ENCODE results near the gene PRKN.

The PRKN gene

DNA sequence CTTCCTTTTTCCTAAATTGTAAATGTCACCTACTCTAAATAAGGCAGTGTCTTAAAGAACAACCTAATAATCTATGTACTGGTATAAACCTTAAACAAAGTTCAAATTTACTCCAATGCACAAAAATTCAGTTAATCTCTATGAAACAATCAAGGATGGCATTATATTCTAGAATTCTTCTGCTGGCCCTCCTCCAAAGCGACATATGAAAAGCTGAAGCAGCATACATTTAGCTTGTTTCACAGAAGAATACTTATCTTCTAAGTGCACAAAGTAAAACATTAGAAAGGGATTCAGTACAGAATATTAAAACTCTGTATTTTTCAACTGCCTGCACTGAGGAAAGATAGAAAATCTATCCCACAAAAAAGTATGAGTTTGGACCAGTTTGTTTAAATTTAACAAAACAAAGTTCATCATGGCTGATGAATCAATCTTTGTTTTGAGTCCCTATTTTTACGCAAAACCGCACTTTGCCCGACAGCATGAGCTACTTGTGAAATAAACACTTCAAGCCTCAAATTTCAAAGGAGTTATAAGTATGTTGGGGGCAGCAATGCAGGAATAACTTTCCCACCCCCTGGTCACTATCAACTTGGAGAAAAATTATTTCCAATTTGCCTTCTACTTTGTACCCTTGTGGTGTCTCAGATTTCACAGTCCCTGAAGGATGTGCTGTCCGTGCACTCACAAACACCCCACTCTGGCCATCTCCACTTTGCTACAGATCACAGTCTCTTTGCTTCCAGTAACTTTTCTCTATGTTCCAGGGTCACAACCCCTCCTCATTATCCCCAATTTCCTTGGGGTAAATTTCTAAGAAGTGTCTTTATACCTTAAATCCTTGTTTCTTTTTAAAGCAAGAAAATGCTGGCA lies 238.2 kb downstream of the PRKN start:
- no peak for DNase-seq (ENCODE audit: low read depth, low spot score)
- TF ChIP-seq, protein P1, sequence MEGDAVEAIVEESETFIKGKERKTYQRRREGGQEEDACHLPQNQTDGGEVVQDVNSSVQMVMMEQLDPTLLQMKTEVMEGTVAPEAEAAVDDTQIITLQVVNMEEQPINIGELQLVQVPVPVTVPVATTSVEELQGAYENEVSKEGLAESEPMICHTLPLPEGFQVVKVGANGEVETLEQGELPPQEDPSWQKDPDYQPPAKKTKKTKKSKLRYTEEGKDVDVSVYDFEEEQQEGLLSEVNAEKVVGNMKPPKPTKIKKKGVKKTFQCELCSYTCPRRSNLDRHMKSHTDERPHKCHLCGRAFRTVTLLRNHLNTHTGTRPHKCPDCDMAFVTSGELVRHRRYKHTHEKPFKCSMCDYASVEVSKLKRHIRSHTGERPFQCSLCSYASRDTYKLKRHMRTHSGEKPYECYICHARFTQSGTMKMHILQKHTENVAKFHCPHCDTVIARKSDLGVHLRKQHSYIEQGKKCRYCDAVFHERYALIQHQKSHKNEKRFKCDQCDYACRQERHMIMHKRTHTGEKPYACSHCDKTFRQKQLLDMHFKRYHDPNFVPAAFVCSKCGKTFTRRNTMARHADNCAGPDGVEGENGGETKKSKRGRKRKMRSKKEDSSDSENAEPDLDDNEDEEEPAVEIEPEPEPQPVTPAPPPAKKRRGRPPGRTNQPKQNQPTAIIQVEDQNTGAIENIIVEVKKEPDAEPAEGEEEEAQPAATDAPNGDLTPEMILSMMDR (IDR thresholded peaks at IDR 0.05; ENCODE audit: low read depth, low read length): no peak
- no peak overlapping the region for H3K4me3 ChIP-seq (ENCODE audit: low read depth, low read length)
- in situ Hi-C loops (cut with HindIII; ENCODE audit: low sequenced_read_pairs): no loop called here

DNA sequence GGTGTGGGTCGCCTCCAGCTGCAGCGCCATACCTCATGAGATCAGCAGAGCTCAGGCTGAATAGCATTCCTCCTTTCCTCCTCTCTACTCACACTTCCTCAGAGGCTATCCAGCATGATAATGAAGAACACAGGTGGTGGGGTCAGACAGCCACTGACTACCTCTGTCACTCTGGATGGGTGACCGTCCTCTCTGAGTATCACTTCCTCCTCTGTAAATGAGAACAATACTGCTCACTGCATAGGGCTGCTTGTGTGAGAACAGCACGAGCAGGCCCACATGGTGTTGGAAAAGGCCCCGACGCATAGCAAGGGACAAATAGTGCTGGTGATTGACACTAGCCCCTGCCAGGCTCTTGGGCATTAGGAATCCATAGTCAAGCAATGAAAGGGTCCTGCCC lies 239.1 kb downstream of the PRKN start:
- no peak for DNase-seq (ENCODE audit: low read depth, low spot score)
- H3K4me3 ChIP-seq (ENCODE audit: low read depth, low read length): no peak overlapping the region
- in situ Hi-C loops (cut with HindIII; ENCODE audit: low sequenced_read_pairs): no loop called here
- TF ChIP-seq, protein P1 (IDR thresholded peaks at IDR 0.05; ENCODE audit: low read depth, low read length): no peak

DNA sequence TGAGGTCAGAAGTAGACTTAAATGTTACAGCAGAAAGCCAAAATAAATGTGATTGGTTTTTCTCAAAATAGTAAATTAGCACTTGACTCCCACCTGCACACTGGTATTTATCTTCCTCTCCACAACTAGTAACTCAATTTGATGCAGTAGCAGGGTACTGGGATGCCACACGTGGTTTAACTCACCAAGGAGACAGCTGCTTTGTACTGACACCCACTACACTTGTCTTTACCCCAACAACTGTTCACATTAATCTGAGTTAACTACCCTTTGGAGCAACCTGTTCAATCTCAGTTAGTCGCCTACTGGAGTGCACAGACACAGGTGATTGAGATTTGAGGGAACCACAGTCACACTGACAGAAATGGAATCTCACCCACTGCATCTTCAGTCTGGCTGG lies 242.1 kb downstream of the PRKN start:
- no peak overlapping the region for H3K4me3 ChIP-seq (ENCODE audit: low read depth, low read length)
- in situ Hi-C loops (cut with HindIII; ENCODE audit: low sequenced_read_pairs): no loop called here
- TF ChIP-seq, protein P1 (IDR thresholded peaks at IDR 0.05; ENCODE audit: low read depth, low read length): no peak
- no peak for DNase-seq (ENCODE audit: low read depth, low spot score)

DNA sequence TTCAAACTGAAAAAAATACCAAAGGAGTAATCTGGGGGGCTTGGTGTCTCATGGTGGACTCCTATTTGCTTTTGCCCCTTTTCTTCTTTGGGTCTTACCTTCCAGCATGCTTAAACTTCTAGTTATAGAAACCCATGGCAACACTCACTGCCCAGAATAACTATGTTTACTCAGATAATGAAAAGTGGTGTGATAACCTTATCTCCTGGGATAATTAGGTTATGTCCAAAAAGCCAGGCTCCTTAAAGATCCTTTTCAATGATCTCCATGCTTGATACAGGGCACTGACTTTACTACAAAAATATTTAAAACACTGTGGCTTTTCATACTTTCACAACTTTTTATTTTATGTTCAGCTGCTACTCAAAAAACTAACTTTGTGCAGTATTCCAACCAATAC lies 245.6 kb downstream of the PRKN start:
- no peak overlapping the region for H3K4me3 ChIP-seq (ENCODE audit: low read depth, low read length)
- TF ChIP-seq, protein P1 (IDR thresholded peaks at IDR 0.05; ENCODE audit: low read depth, low read length): no peak
- no peak for DNase-seq (ENCODE audit: low read depth, low spot score)
- in situ Hi-C loops (cut with HindIII; ENCODE audit: low sequenced_read_pairs): no loop called here

DNA sequence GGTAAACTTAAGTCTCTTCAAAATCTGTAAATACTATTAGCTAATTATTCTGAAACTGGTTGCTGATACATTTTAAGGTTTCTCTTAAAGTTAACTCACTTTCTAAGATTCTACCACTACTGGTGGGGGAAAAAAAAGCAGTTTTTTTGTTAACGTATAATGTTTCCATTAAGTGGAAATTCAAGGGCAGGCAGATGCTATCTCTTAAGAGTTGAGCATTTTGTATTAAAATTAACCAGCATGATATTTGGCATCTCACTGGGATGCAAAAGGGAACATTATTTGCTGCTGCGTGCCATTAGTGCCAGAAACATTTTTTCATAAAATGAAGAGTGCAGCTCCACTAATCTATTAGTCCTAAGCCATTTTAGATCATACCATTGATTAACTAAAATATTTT lies 246.2 kb downstream of the PRKN start:
- TF ChIP-seq, protein P1 (IDR thresholded peaks at IDR 0.05; ENCODE audit: low read depth, low read length): no peak
- no peak for DNase-seq (ENCODE audit: low read depth, low spot score)
- no peak overlapping the region for H3K4me3 ChIP-seq (ENCODE audit: low read depth, low read length)
- in situ Hi-C loops (cut with HindIII; ENCODE audit: low sequenced_read_pairs): no loop called here

DNA sequence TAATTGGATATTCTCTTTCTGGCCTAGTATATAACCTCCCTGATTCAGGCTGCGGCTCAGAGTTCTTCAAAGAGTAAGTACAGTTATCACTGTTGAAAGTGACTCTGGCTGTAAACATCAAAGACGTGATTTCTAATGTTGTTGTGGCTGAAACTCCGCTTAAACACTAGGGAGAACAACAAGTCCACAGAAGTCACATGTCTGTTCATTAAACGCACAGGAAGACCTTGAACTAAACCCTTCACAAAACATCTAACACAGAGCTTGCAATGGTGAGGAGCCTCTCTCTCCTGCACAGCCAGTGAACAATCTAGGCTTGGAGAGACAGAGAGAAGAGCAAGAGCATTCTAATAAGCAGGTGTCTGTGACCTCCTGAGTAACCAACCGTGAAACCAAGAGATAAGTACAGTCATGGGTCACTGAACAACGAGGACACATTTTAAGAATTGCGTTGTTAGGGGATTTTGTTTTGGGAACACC lies 249.3 kb downstream of the PRKN start:
- in situ Hi-C loops (cut with HindIII; ENCODE audit: low sequenced_read_pairs): no loop called here
- no peak for DNase-seq (ENCODE audit: low read depth, low spot score)
- TF ChIP-seq, protein P1 (IDR thresholded peaks at IDR 0.05; ENCODE audit: low read depth, low read length): no peak
- no peak overlapping the region for H3K4me3 ChIP-seq (ENCODE audit: low read depth, low read length)

Measured in astrocyte of the spinal cord (primary cell).